Activated CD4-positive, alpha-beta T cell treated with anti-CD3 and anti-CD28 coated beads, Interleukin-2, amount 50 U/mL, for 48 hours (primary cell): Measurements from ENCODE around the gene ECE1.
"Not testable (repeated sequence)": the region's sequence is repeated elsewhere in the genome, so short reads cannot be mapped to it uniquely, and the experiment has no call there.

ENCODE experiments used
- DNase-seq, 2 experiments: peaks; one replicate each; pipeline ENCODE4 v3.0.0-alpha.2; 2020

Gene ECE1

DNA sequence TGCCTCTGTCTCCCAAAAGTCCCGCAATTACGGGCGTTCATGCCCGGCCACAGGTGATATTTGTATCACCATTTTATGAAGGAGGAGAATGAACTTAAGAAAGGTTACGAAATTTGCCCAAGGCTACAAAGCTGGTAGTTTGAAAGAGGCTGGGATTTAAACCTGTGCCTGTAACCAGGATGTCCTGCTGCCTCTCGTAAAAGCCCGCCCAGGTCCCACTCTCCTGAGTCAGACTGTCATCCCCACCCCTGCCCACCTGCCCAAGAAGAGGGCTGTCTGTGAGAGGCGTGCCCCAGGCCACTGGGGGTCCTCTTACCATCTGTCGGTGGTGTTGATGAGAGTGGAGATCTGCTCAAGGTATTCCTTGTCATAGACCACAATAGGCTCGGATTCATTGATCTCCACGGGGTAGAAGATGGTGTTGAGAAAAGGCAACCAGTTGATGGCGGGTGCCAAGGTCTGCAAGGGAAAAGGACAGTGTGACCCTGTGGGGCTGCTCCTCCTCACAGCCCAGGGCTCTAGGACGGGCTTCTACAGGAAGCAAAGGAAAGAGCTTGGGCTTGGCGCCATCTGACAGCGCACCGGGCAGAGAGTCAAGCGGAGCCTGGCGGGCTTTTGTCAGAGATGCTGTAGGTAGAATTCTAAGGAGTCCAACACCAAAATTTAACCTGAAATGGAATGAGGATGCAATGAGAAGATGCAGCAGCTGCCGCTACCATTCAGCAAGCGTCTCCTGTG lies 43.2 kb downstream of the ECE1 start:
- DNase-seq: no peak

DNA sequence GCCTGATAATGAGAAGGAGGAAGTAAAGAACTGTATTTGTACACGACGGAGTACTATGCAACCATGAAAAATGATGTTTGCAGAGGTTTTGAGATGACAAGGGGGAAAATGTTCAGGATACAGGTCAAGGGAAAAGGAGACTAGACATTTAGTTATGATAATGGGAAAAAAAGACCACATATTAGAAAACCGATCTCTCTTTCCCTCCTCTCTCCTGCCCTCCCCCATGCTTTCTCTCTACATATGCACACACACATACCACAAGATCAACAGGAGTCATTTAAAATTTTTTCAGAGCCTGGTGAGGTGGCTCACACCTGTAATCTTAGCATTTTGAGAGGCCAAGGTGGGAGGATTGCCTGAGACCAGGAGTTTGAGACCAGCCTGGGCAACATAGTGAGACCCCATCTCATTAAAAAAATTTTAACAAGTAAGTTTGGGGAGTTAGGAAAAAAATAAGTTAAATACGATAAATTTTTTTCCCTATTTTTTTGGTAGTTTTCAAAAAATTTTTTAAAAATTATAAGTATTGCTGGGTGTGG lies 44.5 kb downstream of the ECE1 start:
- DNase-seq: no peak

DNA sequence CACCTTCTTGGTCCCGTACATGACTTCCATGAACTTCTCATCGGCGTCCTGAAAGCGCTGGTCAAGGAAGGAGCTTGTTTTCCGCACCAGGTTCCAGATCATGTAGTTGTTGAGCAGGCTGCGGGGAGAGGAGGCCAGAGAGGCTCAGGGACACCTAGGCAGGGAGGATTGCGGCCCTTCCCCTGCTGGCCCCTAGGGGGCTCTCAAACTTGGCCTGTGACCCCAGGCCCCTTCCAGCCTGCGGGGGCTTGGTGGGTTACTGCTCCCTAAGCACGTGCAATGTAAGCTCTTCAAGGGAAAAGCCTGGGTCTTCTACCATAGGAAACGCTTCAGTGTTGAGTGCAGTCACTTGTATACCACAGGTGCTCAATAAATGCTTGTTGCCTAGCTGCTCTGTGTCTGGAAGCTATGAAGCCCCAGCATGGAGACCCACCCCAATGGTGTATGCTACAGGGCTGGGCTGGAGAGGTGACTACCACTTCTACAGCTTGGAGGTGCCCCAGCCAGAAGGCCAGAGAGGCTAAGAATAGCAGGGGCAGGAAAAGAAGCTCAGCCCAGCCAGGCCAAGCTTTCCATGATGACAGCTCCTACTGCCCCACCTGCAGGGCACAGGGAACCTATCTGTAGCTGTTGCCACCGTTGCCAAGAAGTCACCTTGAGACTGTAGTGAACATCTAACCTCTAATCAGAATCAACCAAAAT lies 45.1 kb downstream of the ECE1 start:
- DNase-seq: peak in 1 of 2 experiments; percentile 25

DNA sequence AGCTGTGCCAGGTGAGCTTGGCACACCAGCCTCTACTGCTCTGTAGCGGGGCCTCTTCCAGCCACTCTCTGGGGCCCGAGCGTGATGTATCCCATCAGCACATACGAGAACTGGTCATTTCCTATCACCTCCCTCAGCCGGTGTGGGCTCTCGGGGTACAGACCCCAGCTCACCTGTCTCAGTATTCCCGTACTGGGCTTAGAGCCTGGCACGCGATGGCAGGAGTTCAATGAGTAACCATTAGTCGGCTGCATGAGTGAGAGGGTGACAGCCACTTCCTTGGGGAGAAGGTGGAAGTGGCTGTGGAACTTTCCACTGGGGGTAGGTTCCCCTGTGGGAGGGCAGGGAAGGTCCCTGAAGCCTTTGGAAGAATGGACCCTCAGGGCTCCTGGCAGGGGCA lies 46.1 kb downstream of the ECE1 start:
- no peak for DNase-seq

DNA sequence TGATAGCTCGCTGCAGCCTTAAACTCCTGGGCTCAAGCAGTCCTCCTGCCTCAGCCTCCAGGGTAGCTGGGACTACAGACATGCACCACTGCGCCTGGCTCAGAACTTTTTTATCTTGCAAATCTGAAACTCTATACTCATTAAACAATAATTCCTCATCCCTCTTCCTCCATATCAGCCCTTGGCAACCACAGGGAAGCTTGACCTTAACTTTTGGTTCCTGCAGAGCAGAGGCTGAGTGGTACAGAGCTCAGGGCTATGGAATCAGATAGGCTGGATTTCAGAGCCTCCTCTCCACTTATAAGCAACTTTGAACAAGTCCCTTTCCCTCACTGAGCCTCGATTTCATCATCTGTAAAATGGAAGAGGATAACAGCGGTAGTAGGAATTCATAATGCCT lies 47.4 kb downstream of the ECE1 start:
- DNase-seq: no peak

DNA sequence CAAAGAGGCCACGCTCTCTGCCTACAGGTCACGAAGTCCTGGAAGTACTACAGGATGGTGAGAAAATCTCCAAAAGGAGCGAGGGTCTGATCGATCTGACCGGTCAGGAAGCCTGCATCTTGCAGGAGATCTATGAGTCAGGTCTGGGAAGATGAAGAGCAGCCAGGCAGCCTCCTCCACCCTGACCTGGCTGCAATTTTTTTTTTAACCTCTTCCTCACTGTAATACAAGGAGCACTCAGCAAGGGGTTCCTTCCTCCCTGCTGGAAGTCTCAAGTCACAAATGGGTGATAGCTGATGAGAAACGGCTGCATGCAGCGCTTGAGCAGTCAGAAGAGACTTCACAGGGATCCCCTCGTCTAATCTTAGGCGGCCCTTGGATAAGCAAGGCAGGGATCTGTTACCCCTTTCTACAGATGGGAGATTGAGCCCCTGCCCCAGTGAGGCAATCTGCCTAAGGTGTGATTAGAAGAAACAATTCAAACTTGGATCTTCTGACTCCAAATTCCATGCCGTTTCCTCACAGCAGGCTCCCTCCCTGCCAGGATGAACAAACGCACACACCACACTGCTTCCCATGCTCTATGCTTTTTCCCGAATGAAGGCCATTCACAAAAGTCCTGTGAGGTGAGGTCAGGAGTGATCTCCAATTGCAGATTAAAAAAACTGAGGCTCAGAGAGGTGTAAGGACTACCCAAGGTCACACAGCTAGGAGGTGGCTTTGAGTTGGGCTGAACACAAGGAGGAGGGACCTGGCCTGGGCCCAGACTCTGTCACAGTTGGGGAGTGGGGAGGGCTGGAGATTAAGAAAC lies 48.3 kb downstream of the ECE1 start:
- DNase-seq: no peak

DNA sequence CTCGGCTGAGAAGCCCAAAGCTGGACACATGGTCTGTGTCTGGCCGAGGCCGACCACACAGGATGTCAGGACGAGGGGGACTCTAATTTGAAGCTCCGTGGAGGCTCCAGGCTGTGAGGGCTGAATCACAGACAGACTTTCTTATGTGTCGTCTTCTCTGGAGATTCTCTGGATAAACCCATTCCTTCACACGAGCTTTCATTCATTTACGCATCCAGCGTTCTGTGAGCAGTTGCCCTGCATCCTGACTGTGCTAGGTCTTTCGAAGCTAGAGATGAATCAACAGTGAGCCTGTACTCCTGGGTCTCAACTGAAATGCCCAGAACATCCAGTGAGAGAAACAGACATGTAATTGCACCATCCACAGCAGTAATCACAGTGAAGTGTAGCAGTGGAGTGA lies 49.6 kb downstream of the ECE1 start:
- DNase-seq: no peak

DNA sequence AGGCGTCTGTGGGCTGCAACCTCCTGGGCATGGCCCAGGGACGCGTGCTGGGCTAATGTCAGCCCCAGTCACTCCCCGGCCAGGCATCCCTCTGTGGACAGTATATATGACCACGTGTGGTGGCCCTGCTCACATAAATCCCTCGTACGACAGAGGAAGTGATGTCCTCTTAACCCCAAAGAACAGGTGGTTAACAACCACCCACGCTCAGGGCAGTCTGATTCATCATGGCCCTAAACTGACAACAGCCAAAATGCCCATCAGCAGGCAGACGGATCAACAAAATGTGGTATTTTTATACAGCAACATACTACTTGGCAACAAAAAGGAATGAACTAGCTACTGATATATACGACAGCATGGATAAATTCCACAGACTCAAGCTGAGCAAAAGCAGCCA lies 51.0 kb downstream of the ECE1 start:
- DNase-seq: peak in 1 of 2 experiments; percentile 15

DNA sequence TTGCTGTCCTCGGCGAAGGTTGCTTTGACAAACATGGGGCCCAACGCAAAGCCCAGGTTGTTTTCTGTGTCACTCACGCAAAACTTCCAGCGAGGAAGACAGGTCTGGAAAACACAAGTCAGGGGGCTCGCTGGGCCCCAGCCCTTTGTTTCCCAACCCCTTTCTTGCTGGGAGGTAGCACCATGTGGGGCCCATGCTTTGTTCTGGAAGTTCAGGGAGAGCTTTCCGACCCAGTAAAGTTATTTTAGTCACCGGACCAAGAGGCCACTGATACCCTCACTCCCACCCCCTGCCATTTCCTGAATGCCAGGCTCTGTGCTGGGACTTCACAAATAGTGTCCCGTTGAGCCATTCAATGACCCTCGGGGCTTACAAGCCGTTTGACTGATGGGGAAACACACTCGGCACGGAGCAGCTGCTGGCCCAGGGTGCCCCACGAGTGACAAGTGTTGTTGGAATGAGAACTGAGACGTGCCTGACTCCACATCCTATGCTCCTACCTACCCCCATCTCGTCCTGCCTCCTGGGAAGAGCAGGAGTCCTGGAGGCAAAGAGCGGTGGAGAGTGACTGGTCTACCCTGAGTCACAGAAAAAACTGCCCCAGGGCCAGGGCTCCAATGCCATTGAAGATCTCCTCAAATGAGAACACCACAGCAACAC lies 52.0 kb downstream of the ECE1 start:
- no peak for DNase-seq

DNA sequence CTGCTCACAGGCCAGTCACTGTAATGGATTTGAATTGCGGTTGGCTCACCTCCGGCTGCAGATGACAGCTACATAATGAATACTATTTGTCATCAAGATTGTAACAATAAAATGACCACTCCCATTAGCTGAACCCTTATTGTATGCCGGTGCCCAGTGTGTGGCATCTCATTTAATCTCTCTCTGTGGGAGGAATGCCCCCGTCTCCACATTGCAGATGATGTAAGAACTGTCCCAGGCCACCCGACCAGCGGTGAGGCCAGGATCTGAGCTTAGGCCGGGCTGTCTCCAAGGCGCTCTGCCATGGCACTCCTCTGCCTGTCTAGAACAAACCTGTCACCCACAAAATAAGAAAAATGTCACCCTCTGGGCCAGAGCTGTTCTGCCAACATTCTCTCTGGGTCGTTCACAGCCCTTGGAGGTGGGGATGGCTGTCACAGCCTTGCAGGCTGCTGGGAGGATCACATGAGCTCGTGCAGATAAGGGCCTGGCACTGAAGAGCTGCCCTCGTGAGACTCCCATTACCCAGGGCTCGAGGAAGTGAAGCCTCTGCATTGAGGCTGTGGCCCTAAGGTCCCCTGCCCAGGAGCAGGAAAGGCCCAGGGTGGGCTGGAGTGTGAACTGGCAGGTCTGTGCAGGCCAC lies 52.7 kb downstream of the ECE1 start:
- DNase-seq: no peak

DNA sequence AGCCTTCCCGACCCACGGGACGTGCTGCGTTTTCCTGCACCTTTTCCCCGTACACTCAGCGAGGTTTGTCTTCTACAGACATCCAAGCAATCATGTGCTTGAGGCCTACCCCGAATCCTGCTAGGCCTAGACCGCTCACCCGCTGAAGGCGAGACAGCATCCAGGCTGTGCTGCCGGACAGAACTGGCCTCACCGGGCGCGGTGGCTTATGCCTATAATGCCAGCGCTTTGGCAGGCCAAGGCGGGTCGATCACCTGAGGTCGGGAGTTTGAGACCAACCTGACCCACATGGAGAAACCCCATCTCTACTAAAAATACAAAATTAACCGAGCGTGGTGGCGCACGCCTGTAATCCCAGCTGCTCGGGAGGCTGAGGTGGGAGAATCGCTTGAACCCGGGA lies 54.1 kb downstream of the ECE1 start:
- no peak for DNase-seq

DNA sequence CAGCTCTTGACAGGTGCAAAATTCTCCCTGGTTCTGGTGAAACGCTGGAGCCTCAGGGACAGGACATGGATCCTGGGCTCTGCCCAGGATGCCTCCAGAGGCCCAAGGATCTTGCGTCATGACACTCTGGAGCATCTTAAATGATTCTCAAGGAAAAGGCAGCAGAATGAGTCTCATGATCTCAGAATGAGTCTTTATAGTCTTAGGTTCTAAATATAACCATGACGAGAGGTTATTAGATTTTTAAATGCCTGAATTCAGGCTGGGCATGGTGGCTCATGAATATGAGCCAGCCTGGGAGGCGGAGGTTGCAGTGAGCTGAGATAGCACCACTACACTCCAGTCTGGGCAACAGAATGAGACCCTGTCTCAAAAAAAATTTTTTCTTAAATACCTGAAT lies 55.5 kb downstream of the ECE1 start:
- DNase-seq: no peak

DNA sequence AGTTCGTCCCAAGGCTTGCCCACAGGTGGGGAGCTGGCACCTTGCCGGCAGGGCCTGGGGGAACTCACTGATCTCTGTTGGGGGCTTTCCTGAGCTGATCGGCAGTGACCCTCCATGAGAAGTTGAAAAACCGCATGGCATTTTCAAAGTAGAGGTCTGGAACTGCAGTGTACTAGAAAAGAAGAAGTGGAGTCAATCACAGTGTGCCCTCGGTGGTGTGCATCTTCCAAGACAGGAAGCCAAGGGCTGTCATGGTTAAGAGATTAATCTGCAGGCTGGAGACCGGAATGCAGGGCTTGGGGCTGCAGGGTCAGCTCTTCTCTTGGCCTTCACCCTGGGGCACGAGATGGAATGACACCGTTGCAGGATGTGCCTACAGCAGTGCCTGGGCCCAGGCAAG lies 56.8 kb downstream of the ECE1 start:
- DNase-seq: no peak

DNA sequence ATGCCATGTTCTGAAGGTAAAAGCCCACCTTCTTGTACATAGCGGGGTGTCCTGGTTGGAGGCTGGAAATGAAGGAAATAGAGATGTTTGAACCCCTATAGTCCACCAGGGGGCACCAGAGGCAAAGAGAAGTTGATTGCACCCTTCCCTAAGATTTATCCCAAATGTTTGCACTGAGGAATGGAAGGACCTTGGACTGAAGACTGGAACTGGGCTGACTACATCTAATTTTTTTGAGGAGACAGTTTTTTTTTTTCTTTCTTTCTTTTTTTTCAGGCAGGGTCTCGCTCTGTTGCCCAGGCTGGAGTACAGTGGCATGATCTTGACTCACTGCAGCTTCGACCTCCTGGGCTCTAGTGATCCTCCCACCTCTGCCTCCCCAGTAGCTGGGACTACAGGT lies 58.2 kb downstream of the ECE1 start:
- DNase-seq: peak in 1 of 2 experiments; percentile 25

DNA sequence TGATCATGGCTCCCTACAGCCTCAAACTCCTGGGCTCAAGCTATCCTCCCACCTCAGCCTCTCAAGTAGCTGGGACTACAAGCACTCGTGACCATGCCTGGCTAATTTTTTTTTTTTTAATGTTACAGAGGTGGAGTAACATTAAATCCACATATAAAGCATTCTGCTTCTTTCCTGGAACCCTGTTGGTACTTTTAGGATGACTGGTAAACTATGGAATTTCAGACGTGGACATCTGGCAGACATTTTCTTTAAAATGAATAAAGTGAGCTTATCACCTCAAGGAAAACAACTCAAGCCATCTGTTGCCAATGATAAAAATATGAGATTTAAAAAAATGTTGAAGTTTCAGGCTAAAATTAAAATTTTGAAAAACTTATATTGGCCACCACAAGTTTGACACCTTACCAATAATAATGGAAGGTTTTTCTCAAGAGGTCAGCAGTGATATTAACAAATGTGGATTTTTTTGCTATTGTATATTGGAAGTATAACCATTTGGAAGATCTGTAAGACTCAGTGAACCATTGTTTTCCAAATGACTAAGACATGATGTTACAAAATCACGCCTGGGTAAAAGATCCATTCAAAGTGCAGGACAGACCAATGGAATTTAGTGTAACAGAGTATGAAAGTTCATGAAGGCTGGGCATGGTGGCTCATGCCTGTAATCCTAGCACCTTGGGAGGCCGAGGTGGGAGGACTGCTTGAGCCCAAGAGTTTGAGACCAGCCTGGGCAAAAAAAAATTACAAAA lies 60.8 kb downstream of the ECE1 start:
- DNase-seq: no peak

DNA sequence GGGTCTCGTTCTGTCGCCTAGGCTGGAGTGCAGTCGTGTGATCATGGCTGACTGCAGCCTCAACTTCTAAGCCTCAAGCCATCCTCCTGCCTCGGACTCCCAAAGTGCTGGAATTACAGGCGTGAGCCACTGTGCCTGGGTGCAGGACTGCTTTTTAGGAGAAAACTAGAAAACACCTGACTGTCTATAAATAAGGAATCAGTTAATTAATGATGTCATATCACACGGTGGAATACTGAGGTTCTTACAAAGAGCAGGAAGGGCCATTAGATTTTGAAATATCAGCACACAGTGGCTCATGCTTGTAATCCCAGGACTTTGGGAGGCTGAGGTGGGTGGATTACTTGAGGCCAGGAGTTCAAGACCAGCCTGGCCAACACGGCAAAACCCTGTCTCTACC lies 62.0 kb downstream of the ECE1 start:
- DNase-seq: not testable (repeated sequence)

DNA sequence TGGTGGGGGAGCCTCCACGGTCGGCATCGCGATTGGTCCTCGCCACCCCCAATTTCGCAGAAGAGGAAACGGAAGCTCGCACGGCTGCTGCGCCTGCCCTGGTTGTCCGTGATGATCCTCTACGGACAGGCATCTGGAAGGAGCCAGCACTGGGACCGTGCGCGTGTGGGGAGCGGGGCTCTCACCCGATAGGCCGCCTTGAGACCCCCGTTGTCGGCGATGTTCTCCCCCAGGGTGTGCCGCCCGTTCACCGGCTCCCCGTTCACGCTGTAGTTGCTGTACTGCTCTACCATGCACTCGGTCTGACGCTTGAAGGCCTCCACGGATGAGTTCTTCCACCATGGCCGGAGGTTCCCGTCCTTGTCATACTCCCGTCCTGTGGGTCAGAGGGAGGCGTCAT lies 65.2 kb downstream of the ECE1 start:
- no peak for DNase-seq

DNA sequence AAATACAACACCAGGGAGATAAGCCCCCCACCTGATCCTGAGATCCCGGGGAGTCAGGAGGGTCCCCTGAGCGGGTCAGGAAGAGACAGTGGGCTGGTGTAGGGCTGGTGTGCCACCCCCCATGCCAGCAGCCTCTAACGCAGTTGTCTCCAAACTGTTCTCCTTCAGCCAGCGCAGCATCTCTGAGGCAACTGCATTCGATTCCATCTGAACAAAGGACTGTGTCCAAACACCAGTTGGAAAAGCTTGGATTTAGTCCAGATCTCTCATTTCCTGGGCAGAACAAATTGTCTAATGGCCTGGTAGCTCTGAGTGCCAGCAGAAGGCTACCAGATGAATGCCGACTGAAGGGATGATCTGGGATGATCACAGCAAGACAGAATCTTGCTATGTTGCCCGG lies 69.4 kb downstream of the ECE1 start:
- DNase-seq: no peak

DNA sequence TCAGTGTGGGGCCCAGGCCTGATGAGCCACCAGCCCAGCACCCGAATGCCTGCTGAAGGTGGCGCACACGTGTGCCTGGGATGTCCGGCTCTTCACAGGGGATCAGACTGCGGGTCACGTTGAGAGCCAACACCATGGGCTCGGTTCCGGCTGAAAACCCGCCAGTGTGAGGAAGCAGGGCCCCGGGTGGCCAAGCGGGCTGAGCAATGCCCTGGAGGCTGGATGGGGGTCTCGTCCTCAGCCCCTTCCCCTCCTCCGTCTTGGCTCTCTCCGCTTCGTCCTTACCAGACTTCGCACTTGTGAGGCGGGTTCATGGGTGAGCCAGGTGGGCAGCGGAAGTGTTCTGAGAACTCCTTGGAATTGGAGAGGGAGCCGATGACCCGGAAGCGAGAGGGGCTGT lies 70.6 kb downstream of the ECE1 start:
- no peak for DNase-seq

DNA sequence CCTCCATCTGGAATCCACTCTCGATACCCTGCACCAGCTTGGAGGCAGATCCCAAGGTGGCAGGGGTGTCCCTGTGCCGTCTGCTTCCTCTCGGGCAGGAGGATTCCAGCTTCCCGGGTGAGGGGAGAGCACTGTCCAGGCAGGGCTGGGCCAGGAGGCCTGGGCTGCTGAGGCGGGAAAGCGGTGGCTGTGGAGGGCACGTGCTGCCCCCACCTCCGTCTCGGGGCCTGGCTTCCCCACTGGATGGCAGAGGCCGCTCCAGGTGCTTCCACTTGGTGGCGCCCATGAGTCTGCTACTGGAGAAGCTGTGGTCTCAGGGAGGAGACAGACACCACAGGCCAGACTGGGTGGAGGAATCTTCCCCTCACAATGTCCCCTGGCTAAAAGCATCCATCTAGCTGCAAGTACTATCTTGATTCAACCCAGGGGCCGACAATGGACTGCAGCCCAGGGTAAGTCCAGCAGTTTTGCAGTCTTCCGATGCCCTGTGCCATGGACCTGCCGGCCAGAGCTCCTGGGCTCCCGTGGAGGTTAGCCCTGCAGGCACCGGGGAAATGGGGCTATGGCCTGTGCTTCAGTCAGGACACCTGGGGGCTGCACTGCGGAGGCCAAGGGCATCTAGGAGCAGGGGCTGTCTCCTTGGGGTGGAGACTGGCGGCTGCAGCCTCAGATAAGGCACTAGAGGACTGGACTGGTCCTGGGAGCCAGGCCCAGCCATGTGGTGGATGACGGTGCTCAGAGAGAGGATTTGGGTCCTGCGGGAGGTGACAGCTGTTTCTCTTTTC lies 72.3 kb downstream of the ECE1 start:
- peak; percentile 64 to 72 for DNase-seq
